ENCODE measurements around the gene SPATA9.

SPATA9 gene

DNA sequence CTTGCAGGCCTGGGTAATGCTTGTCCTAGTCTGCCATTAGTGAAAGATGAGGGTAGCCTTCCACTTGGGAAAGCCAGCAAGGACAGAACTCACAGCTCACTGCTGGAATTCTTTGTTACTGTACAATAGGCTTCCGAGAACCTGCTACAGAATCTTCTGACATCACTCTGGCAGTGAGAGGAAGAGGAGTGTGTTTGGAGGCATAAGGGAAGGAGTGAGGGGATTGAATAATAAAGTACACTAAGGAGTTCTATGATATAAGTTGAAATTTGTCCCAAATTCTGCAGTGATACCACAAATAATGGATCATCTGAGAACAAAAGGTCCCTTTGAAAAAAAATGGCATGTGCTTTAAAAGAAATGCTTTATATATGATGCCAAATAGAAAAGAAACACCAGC is at the start of gene SPATA9:
Gene SPATA9 (minus strand): TSS at position 101 of the 400 bp plus-strand sequence. CDS start 137 bp downstream, outside the sequence.
- no peak for DNase-seq

DNA sequence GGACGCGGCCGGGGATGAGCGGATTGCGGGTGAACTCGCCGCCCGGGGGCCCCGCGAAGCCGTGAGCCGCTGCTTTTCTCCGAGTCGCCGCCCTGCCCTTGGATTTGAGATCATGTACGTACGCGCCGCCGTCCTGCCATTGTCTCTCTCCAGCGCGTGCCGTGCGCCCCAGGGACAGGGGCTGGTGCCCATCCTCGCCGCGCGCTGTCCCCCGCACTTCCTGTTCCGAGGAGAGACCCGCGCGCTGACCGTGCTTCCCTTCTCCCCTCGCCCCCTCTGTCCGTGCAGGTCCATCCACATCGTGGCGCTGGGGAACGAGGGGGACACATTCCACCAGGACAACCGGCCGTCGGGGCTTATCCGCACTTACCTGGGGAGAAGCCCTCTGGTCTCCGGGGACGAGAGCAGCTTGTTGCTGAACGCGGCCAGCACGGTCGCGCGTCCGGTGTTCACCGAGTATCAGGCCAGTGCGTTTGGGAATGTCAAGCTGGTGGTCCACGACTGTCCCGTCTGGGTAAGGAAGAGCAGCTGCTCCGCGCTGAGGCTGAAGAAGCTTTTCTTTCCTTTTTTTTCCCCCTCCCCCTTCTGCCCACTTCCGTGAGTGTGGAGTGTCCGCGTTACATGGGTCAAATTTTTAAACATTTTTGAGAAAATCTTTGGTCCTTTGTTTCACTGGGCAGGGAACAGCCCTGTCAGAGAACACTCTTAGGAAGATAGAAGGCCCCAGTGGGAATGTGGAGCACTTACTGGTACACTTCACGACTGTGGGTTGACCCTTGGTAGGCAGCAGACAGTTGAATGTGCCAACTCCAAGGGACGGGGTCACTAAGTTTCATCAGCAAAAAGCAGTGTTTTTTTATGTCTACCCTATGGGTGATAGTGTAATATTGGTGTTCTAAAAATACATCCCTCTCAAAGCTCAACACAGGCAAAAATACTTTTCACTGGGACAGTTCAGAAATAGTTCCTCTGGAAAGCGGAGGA is 49.1 kb upstream of the SPATA9 start:
- DNase-seq: no peak

DNA sequence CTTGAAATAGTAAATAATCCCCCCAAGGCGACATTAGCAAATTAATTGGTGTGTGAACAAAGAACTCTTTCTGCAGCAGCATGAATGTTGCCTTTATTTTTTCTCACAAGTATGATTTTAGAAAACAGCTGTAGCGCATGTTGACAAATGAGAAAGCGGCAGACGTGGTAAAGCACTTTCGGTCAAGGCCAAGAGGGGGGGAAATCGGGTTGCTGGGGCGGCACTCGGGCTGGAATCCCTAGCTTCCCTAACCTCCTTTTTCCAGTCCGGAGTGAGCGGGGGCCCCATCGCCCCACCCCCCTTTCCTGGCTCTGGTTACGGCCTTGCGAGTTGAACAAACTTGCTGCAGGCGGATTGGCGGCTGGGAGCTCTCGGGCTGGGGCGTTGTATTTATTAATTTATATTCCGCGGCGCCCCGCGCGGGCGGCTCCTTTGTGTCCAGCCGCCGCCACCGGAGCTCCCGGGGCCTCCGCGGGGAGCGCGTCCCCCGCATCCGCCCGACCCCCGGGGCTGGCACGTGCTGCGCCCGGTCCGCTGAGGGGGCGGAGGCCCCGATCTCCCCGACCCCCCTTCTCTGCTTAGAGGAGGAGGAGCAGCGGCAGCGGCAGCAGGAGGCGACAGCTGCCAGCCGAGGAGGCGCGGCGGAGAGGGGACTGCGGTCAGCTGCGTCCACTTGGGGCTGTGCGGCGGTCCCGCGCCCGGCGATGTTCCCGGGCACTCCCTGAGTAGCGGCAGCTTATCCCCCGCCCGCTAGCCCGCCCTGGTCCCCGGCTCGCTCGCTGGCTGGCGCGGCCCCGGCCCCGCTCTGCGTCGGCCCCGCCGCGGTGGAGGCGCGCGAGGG is 48.2 kb upstream of the SPATA9 start, which contains the start of gene RHOBTB3:
Gene RHOBTB3 (plus strand): TSS at position 607 of the 841 bp plus-strand sequence. CDS start 347 bp downstream, outside the sequence.
- no peak for DNase-seq

- no peak for DNase-seq
These were observed 47.4 kb upstream of the SPATA9 start for GRCh38 chr5:95730011-95730700.

DNA sequence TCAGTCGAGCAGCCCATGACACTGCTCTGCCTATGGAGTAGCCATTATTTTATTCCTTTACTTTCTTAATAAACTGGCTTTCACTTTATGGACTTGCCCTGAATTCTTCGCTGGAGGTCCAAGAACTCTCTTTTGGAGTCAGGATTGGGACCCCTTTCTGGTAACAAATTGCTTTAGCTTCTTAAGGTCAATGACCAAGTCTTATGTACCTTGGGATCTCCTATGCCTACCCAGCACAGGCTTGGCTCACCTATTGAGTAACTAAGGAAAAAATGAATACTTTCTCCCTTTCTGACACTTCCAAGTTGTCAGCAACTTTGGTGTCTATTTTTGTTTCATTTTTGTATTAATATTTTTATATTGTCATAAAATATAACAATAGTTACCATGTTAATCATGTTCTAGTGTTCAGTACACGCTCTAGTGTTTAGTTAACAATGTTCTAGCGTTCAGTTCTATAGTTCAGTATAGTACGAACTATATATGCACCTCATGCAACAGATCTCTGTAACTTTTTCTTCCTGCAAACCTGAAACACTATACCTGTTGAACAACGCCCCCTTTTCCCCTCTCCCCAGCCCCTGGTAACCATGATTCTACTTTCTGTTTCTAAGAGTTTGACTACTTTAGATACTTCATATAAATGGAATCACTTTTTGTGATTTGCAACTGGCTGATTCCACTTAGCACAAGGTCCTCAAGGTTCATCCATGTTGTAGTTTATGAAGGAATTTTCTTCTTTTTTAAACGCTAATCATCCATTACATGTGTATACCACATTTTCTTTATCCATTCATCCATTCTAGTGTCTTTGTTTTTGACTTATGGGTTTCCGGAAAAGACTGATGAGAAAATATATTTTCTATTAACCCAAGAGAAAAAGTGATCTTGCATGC is 46.6 kb upstream of the SPATA9 start:
- no peak for DNase-seq

GRCh38 chr5:95728494-95729114 is 45.8 kb upstream of the SPATA9 start:
- DNase-seq: no peak

DNA sequence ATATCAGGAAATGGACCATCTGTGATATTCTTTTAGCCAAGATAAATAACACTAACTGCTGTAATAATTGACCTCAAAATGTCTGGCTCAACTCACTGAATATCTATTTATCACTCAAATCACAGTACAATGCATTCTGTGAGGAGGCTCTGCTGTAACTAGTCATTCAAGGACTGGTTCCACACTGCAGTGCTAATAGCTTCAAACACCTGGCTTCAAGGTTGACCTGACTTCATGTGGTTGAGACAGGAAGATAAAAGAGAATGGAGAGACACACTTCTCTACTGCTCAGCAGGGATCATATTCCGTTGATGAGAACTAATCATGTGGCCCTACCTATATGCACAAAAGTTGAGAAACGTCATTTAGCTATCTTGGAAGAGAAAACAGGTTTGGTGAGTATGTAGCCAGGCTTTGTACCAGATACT is 45.0 kb upstream of the SPATA9 start:
- DNase-seq: no peak

DNA sequence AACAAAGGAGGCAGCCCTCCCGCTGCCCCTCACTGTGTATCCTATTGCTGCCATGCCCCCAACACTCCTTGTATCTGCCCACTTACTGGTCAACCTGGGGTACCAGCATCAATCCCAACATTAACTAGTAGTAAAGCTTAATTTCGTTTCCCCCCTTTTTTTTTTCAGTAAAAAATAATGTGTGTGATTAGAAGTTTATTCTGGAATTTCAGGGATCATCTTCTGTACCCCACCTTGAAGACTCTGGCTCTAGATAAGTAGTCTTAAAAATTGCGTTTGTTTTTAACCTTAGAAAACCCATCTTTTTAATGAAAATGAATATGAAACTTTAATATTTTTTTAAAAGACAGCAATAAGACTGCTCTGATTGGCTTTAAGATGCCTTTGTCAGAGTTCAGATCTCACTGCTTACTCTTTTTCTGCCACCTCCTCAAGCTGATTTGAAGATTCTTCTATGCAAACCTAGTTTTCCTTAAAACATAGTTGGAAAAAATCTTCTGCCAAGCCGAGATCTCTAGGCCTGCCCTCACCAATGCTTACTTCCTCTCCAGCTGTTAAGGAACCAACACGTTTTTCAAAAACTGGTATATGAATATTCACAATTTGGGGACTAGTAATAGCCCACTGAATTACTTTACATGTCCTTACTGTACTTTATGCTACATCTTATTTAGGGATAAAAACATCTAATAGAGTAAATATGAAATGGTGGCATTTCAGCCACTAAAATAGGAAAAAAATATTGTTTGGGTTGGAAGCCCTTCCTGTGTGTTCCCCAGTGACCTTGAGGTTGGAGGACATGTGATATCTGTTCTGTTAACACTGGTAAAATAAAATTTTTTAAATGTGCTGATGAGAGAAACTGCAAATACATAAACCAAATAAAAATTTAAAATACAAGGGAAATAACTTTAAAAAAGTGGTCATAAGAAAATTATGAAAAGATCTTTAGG is 44.3 kb upstream of the SPATA9 start:
- no peak for DNase-seq

DNA sequence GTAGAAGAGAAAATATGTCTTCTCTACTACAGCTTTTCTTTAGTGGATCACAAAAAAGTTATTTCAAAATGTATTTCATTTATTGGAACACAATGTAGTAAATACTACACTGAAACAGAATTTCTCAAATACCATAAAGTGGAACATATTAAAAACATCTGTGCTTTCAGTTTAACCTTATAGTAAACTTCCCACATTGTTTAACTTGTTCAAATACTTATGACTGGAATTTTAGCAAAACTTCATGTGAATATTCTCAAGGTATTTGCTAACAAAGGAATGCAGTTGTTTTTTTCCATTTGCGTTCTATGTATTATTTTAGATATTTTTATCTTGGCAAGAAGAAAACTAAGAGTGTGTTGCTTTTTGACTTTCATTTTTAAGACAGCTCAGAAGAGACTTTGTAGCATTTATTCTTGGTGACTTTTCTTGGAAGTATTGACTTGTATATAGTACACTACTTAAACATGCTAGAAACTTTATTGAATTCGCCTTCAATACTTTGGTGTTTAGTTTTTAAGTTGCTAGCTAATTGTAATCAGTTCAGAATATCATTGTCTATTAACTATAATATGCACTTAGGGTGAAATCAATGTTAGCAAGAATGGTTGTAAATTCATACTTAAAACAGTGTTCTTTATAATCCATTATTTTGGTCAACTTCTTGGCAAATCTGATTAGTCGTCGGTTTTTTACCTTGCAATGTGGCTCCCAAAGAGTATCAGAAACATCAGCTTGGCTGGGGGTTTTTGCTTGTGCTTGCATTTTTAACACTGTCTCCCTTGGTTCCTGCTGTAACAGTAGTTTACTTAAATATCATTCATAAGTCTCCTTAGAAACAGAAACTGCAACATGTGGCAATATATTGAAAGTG is 43.4 kb upstream of the SPATA9 start:
- DNase-seq: no peak

DNA sequence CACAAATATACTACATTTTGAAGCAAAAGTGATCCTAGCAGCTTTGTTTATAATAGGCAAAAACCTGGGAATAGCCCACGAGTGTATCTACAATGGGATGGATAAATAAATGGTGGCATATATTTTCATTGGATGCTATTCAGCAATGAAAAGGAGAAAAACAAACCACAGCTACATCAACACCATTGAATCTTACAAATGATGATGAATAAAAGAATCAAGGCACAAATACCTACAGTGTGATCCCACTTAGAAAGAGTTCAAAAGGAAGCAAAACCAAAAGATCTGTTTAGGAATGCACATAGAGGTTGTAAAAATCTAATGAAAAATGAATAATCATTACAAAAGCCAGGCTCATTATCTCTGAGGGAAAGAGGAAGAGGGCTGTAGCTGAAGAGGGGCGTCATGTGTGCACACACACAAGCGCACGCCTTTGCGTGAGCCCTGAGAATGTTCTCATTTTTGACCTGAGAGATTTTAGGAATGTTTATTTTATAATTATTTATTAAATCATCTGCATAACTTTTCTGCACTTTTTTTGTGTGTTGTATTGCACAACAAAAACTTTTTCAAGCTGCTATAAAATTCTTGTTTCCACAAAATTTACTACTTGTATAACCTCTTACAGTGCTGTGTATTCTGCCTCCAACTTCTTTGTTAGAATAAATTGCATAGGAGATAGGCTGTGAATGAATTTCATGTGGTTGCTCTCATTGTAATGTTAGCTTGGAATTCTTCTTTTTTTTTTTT is 42.5 kb upstream of the SPATA9 start:
- DNase-seq: no peak

GRCh38 chr5:95723632-95724369 is 41.0 kb upstream of the SPATA9 start:
- DNase-seq: no peak

- no peak for DNase-seq
These were observed 38.9 kb upstream of the SPATA9 start for GRCh38 chr5:95721582-95722295.

DNA sequence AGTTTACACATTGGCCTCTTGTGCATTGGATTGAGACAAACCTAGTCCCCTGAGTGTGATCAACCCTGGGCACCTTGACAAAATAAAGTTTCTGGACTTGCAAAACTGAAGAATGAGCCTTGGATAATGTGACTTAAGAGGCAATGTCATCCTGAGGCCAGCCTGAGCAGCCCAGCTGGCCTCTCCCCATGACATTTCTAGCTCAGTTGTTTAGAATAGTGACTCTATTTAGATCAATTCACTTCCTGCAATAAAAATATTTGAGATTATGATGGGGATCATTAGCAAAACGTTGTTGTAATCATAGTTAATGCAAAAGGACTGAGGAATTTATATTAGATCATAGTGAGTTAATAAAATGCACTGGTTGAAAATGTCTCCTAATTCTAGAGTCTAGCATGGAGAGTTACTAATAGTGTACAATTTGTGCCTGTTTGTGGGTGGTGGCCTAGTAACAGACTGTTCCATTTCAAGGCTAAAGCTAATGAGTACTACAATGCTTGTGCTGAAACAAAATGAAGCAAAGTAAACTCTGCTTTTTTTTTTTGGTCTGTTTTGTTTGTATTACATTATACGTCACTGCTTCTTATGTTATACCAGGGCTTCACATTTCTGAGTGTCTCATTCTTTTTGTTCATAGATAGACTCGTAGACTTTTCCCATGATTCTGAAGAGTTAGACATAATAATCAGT is 37.4 kb upstream of the SPATA9 start:
- DNase-seq: no peak

- DNase-seq: no peak
These were observed 35.9 kb upstream of the SPATA9 start for GRCh38 chr5:95718738-95719137.

DNA sequence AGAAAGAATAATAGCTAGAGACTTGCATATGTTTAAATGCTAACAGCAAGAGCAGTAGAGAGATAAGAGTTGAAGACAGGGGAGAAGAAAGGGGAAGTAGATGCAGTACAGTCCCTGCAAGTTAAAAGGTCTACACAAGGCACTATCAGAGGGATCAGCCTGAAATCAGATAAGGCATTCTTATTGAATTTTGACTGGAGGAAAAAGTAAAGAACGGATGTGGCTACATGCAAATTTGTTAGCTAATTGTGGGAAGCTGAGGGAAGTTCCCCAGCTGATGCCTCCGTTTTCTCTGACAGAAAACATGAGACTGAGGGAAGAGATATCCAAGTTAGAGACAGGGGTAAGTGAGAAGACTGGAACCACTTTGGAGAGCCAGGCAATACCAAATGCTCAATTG is 35.4 kb upstream of the SPATA9 start:
- no peak for DNase-seq

DNA sequence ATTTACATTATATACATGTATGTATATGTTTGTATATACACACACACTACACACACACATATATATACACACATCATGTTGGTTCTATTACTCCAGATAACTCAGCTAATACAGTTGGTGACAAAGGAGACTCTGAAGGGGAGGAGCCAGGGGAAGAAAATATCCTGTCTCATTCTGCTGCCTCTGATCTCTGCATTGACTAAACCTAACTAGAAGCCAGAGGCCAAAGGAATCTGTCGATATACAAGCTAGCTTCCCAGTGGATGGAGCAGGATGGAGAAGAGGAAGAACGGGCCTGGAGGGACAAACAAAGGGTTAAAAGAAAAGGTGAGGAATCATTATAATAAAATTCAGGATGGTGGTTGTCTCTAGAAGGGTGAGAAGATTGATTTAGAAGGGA is 34.6 kb upstream of the SPATA9 start:
- no peak for DNase-seq
